ENCODE measurements around the gene DCBLD1.

GRCh38 chr6:117536317-117536716 is 53.8 kb downstream of the DCBLD1 start:
- TF ChIP-seq CTCF (IDR thresholded peaks at IDR 0.05; ENCODE audit: low read length) = no peak
- TF ChIP-seq EZH2 (IDR thresholded peaks at IDR 0.05; ENCODE audit: borderline replicate concordance, low read length) = no peak

Measured in OCI-LY1 (cell line).